ENCODE results near the gene CEP43.

DNA sequence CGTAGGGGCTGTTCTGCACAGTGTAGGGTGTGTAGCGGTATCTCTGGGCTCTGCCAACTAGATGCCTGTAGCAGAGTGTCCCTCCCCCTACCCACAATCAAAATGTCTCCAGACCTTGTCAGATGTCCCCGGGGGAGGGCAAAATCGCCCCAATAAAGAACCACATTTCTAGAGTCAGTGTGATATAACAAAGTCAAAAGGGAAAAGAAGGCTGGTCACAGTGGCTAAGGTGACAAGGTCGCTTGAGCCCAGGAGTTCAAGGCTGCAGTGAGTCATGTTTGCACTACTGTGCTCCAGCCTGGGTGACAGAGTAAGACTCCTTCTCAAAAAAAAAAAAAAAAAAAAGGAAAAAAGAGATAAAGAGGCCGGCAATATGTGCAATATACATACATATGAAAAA, 11.7 kb upstream of the CEP43 start:
- TF ChIP-seq, protein P1, sequence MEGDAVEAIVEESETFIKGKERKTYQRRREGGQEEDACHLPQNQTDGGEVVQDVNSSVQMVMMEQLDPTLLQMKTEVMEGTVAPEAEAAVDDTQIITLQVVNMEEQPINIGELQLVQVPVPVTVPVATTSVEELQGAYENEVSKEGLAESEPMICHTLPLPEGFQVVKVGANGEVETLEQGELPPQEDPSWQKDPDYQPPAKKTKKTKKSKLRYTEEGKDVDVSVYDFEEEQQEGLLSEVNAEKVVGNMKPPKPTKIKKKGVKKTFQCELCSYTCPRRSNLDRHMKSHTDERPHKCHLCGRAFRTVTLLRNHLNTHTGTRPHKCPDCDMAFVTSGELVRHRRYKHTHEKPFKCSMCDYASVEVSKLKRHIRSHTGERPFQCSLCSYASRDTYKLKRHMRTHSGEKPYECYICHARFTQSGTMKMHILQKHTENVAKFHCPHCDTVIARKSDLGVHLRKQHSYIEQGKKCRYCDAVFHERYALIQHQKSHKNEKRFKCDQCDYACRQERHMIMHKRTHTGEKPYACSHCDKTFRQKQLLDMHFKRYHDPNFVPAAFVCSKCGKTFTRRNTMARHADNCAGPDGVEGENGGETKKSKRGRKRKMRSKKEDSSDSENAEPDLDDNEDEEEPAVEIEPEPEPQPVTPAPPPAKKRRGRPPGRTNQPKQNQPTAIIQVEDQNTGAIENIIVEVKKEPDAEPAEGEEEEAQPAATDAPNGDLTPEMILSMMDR (conservative IDR thresholded peaks at IDR 0.05 in 1 of 2, IDR thresholded peaks at IDR 0.05 in 1 of 2; ENCODE audit: extremely low read depth in 1 of 2, insufficient read depth in 1 of 2, low read depth in 1 of 2, low read length in 2 of 2) = no peak
- TF ChIP-seq EZH2 (IDR thresholded peaks at IDR 0.05; ENCODE audit: borderline replicate concordance, low read length) = no peak

Measured in mammary epithelial cell (primary cell).